ENCODE results near the gene GSC2. TPM values are rescaled to one million over a fixed set of nuclear protein-coding genes. Genes with fewer than 3 reads are reported as not detected.

Gene GSC2
- total and polyA plus RNA-seq, 9 of the 15 experiments (the other 6 are each of a cell fraction or from before 2014, with no cell fraction given) = not detected

DNA sequence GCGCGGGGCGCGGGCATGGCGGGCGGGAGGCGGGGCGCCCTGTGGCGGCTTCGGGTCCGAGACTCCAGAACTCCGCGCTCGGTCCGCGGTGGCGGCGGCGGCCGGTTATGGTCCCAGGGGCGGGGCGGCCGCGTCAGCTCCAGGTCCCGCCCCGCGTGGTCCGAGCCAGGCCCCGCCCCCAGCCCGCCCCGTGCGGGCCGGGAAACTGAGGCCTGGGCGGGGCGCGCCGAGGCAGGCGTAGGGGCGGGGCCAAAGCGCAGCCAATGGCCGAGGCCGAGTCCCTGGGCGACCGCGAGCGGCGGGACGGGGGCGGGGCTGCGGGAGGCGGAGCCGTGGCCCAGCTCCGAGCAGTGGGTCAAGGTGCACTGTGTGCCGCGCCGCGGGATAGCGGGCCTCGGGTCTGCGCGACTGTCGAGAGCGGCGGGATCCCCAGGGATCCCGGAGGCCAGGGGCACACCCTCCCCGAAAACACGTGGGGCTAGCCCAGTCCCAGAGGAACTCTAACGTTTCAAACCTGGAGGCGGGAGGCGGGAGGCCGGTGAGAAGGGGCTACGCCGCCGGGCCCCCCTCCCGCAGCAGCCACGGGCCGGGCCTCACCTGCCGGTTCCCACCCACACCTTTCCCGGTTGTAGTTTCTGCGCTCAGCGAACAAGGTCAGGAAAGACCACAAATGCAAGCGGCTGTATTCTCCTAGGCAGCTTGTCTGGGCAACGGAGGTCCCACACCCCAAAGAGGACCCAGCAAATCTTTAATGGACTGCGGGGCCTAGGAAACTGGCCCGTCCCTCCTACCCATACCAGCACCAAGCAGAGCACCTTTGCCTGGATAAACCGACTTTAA, 28.8 kb upstream of the GSC2 start, which contains the start of gene SLC25A1 (continued):
- TF ChIP-seq, protein P1, sequence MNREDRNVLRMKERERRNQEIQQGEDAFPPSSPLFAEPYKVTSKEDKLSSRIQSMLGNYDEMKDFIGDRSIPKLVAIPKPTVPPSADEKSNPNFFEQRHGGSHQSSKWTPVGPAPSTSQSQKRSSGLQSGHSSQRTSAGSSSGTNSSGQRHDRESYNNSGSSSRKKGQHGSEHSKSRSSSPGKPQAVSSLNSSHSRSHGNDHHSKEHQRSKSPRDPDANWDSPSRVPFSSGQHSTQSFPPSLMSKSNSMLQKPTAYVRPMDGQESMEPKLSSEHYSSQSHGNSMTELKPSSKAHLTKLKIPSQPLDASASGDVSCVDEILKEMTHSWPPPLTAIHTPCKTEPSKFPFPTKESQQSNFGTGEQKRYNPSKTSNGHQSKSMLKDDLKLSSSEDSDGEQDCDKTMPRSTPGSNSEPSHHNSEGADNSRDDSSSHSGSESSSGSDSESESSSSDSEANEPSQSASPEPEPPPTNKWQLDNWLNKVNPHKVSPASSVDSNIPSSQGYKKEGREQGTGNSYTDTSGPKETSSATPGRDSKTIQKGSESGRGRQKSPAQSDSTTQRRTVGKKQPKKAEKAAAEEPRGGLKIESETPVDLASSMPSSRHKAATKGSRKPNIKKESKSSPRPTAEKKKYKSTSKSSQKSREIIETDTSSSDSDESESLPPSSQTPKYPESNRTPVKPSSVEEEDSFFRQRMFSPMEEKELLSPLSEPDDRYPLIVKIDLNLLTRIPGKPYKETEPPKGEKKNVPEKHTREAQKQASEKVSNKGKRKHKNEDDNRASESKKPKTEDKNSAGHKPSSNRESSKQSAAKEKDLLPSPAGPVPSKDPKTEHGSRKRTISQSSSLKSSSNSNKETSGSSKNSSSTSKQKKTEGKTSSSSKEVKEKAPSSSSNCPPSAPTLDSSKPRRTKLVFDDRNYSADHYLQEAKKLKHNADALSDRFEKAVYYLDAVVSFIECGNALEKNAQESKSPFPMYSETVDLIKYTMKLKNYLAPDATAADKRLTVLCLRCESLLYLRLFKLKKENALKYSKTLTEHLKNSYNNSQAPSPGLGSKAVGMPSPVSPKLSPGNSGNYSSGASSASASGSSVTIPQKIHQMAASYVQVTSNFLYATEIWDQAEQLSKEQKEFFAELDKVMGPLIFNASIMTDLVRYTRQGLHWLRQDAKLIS (CRISPR knock-in tag; IDR thresholded peaks at IDR 0.05) = no peak
- TF ChIP-seq THRA (IDR thresholded peaks at IDR 0.05) (no peak), ZBTB9 (CRISPR knock-in tag; IDR thresholded peaks at IDR 0.05) (peak; percentile 77), CTCFL (IDR thresholded peaks at IDR 0.05; ENCODE audit: borderline replicate concordance, insufficient read depth, low read depth, low read length, poor library complexity, severe bottlenecking) (no peak), ZNF75A (CRISPR knock-in tag; IDR thresholded peaks at IDR 0.05) (no peak), CSDE1 (IDR thresholded peaks at IDR 0.05) (no peak)
- TF ChIP-seq, protein P2, sequence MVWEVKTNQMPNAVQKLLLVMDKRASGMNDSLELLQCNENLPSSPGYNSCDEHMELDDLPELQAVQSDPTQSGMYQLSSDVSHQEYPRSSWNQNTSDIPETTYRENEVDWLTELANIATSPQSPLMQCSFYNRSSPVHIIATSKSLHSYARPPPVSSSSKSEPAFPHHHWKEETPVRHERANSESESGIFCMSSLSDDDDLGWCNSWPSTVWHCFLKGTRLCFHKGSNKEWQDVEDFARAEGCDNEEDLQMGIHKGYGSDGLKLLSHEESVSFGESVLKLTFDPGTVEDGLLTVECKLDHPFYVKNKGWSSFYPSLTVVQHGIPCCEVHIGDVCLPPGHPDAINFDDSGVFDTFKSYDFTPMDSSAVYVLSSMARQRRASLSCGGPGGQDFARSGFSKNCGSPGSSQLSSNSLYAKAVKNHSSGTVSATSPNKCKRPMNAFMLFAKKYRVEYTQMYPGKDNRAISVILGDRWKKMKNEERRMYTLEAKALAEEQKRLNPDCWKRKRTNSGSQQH (CRISPR knock-in tag; IDR thresholded peaks at IDR 0.05) = no peak

All from K562 (cell line).